Measurements from ENCODE around the gene CDC42BPB. TPM values are rescaled to one million over a fixed set of nuclear protein-coding genes. Genes with fewer than 3 reads are reported as not detected.
A peak's percentile ranks its signal among the peaks of the same experiment; 100 is the strongest.

Gene CDC42BPB
- total and polyA plus RNA-seq, 2 of the 13 experiments (the other 11 are each of a cell fraction or from before 2014, with no cell fraction given): 19.7 to 32.3 TPM

DNA sequence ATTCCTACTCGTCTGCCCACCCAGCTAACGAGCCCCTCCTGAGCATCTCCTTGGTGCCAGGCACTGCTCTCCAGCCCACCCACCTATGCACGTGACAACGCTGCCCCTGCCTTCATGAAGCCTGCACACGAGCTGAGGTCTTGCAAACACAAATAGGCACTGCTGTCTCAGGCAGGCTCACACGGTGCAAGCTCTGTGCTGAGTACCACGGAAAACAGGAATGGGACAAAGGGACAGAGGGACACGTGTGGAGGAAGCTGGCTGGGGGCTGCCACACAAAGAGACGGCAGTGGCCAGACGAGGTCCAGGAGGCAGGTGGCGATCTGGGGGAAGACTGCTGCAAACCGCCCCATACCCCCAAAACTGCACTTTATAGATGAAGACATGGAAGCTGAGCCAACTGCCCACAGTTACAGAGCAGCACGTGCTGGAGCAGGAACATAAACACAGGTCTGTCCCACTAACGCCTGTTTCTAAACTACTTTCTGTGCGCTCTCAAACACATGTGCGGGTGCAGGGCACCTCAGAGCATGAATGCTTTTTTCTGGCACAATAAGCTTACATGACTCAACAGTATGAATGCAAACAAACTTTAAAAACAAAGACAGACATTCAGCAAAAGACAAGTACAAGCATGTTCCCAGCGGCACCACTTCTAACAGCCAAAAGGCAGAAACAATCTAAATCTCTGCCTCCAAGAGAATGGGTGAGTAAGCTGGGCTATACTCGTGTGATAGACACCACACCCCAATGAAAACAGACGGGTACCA lies 70.4 kb downstream of the CDC42BPB start:
- POLR2A ChIA-PET: no interaction called here
- no peaks in the 10 kb centered on the region for H4K20me1 ChIP-seq (ENCODE audit: insufficient read depth, low read length)
- H3K27me3 ChIP-seq (ENCODE audit: control insufficient read depth in 1 of 2, insufficient read depth in 2 of 2, low read length in 2 of 2): no peaks in the 10 kb centered on the region
- in situ Hi-C loops (cut with HindIII; ENCODE audit: extremely low pct_ligation_motif_present, low pct_unique_long_range_greater_than_20kb) (no loop called here), intact Hi-C loops (cut with micrococcal nuclease; ENCODE audit: unreplicated experiment) (no loop called here)
- DNase-seq (ENCODE audit: low spot score): peak; percentile 6
- no peaks in the 10 kb centered on the region for H3K79me2 ChIP-seq (ENCODE audit: insufficient read depth, low read length)
- H3K27ac ChIP-seq (ENCODE audit: extremely low read length, insufficient read depth, low read length): no peak overlapping the region
- H3K4me2 ChIP-seq (ENCODE audit: low read depth, low read length): no peak overlapping the region
- no peaks in the 10 kb centered on the region for H3K4me1 ChIP-seq (ENCODE audit: insufficient read depth, low read length)
- ATAC-seq: no peak
- 93% methylated on average over 19 of the region's 19 CpGs for WGBS (ENCODE audit: low lambda C conversion rate)
- H3K36me3 ChIP-seq (replicated peaks in 1 of 2; ENCODE audit: control insufficient read depth in 1 of 2, insufficient read depth in 2 of 2, low read length in 2 of 2): peaks cover 10 to 56% of the 10 kb centered on the region in 2 experiments
- no peak overlapping the region for H3K4me3 ChIP-seq (replicated peaks in 1 of 3; ENCODE audit: insufficient read depth in 1 of 3, low read depth in 2 of 3, low read length in 3 of 3)
- H2AFZ ChIP-seq (ENCODE audit: low read length): no peak overlapping the region
- peaks cover 20% of the 10 kb centered on the region for H3K9me3 ChIP-seq (ENCODE audit: low read length)
- CTCF ChIA-PET (ENCODE audit: low intra/inter-chr PET ratio, low total read pairs): no interaction called here
- TF ChIP-seq ZSCAN12 (CRISPR knock-in tag; IDR thresholded peaks at IDR 0.05) (no peak), HDAC1 (CRISPR knock-in tag; IDR thresholded peaks at IDR 0.05) (no peak), MEIS2 (CRISPR knock-in tag; IDR thresholded peaks at IDR 0.05) (no peak), MBNL3 (CRISPR knock-in tag; conservative IDR thresholded peaks at IDR 0.05) (no peak)
- TF ChIP-seq, protein P1, sequence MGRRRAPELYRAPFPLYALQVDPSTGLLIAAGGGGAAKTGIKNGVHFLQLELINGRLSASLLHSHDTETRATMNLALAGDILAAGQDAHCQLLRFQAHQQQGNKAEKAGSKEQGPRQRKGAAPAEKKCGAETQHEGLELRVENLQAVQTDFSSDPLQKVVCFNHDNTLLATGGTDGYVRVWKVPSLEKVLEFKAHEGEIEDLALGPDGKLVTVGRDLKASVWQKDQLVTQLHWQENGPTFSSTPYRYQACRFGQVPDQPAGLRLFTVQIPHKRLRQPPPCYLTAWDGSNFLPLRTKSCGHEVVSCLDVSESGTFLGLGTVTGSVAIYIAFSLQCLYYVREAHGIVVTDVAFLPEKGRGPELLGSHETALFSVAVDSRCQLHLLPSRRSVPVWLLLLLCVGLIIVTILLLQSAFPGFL (CRISPR knock-in tag; IDR thresholded peaks at IDR 0.05): no peak
- TF ChIP-seq, protein P2, sequence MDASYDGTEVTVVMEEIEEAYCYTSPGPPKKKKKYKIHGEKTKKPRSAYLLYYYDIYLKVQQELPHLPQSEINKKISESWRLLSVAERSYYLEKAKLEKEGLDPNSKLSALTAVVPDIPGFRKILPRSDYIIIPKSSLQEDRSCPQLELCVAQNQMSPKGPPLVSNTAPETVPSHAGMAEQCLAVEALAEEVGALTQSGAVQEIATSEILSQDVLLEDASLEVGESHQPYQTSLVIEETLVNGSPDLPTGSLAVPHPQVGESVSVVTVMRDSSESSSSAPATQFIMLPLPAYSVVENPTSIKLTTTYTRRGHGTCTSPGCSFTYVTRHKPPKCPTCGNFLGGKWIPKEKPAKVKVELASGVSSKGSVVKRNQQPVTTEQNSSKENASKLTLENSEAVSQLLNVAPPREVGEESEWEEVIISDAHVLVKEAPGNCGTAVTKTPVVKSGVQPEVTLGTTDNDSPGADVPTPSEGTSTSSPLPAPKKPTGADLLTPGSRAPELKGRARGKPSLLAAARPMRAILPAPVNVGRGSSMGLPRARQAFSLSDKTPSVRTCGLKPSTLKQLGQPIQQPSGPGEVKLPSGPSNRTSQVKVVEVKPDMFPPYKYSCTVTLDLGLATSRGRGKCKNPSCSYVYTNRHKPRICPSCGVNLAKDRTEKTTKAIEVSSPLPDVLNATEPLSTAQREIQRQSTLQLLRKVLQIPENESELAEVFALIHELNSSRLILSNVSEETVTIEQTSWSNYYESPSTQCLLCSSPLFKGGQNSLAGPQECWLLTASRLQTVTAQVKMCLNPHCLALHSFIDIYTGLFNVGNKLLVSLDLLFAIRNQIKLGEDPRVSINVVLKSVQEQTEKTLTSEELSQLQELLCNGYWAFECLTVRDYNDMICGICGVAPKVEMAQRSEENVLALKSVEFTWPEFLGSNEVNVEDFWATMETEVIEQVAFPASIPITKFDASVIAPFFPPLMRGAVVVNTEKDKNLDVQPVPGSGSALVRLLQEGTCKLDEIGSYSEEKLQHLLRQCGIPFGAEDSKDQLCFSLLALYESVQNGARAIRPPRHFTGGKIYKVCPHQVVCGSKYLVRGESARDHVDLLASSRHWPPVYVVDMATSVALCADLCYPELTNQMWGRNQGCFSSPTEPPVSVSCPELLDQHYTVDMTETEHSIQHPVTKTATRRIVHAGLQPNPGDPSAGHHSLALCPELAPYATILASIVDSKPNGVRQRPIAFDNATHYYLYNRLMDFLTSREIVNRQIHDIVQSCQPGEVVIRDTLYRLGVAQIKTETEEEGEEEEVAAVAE (CRISPR knock-in tag; IDR thresholded peaks at IDR 0.05; ENCODE audit: borderline replicate concordance): no peak
- no TSS peak for BruUV-seq (replicated peaks)
- H3K9ac ChIP-seq (ENCODE audit: insufficient read depth, low read depth, low read length): no peak overlapping the region
- FAIRE-seq: no peak
